ENCODE measurements around the gene FAM20C. TPM values are rescaled to one million over a fixed set of nuclear protein-coding genes. Genes with fewer than 3 reads are reported as not detected.

FAM20C gene
- total RNA-seq, 1 donor from 2014 or later, result 10.0 TPM

GRCh38 chr7:151346-152050 is 40.9 kb upstream of the FAM20C start:
- Mint-ChIP-seq H3K9me3 (ENCODE audit: unreplicated experiment) (no peaks in the 10 kb centered on the region), H3K27ac (ENCODE audit: unreplicated experiment) (no peak overlapping the region), H3K4me3 (ENCODE audit: unreplicated experiment) (no peak overlapping the region), H3K27me3 (ENCODE audit: low read depth, unreplicated experiment) (peaks cover 2% of the 10 kb centered on the region), H3K4me1 (ENCODE audit: low read depth, unreplicated experiment) (peaks cover 11% of the 10 kb centered on the region), H3K36me3 (ENCODE audit: low read depth, unreplicated experiment) (no peaks in the 10 kb centered on the region)
- H3K79me2 ChIP-seq (ENCODE audit: insufficient read depth, low read length), result no peaks in the 10 kb centered on the region
- no peaks in the 10 kb centered on the region for H4K20me1 ChIP-seq (ENCODE audit: insufficient read depth, low read length)
- no peaks in the 10 kb centered on the region for H3K27me3 ChIP-seq (ENCODE audit: insufficient read depth, low read length)
- DNase-seq (ENCODE audit: low read depth) (no peak), FAIRE-seq (no peak)
- no peak overlapping the region for H2AFZ ChIP-seq (ENCODE audit: low read depth, low read length)
- H3K4me1 ChIP-seq (ENCODE audit: insufficient read depth, low read length), result peaks cover 9% of the 10 kb centered on the region
- no peaks in the 10 kb centered on the region for H3K36me3 ChIP-seq (ENCODE audit: insufficient read depth, low read length)
- H3K9me3 ChIP-seq (ENCODE audit: insufficient read depth, low read depth, low read length), result no peaks in the 10 kb centered on the region
- H3K4me2 ChIP-seq (ENCODE audit: low read length), result no peak overlapping the region
- H3K9ac ChIP-seq (ENCODE audit: low read length), result no peak overlapping the region
- no peak for TF ChIP-seq EZH2 (IDR thresholded peaks at IDR 0.05; ENCODE audit: insufficient read depth, low read length)
- no peak for TF ChIP-seq CTCF (IDR thresholded peaks at IDR 0.05; ENCODE audit: insufficient read depth, low read depth, low read length)
- H3K4me3 ChIP-seq (ENCODE audit: insufficient read depth, low read depth, low read length), result no peak overlapping the region
- H3K27ac ChIP-seq (ENCODE audit: low read depth, low read length), result no peak overlapping the region

- Histone ChIP-seq H3K27ac (ENCODE audit: low read depth, low read length) (no peak overlapping the region), H3K79me2 (ENCODE audit: insufficient read depth, low read length) (no peaks in the 10 kb centered on the region), H3K9me3 (ENCODE audit: insufficient read depth, low read depth, low read length) (no peaks in the 10 kb centered on the region), H2AFZ (ENCODE audit: low read depth, low read length) (no peak overlapping the region), H3K27me3 (ENCODE audit: insufficient read depth, low read length) (no peaks in the 10 kb centered on the region), H3K4me3 (ENCODE audit: insufficient read depth, low read depth, low read length) (no peak overlapping the region), H3K9ac (ENCODE audit: low read length) (no peak overlapping the region), H3K4me2 (ENCODE audit: low read length) (no peak overlapping the region), H3K4me1 (ENCODE audit: insufficient read depth, low read length) (peaks cover 9% of the 10 kb centered on the region), H4K20me1 (ENCODE audit: insufficient read depth, low read length) (no peaks in the 10 kb centered on the region), H3K36me3 (ENCODE audit: insufficient read depth, low read length) (no peaks in the 10 kb centered on the region)
- H3K4me3 Mint-ChIP-seq (ENCODE audit: unreplicated experiment), result no peak overlapping the region
- peaks cover 11% of the 10 kb centered on the region for H3K4me1 Mint-ChIP-seq (ENCODE audit: low read depth, unreplicated experiment)
- TF ChIP-seq CTCF (IDR thresholded peaks at IDR 0.05; ENCODE audit: insufficient read depth, low read depth, low read length) (no peak), EZH2 (IDR thresholded peaks at IDR 0.05; ENCODE audit: insufficient read depth, low read length) (no peak)
- H3K27me3 Mint-ChIP-seq (ENCODE audit: low read depth, unreplicated experiment), result peaks cover 10% of the 10 kb centered on the region
- no peaks in the 10 kb centered on the region for H3K36me3 Mint-ChIP-seq (ENCODE audit: low read depth, unreplicated experiment)
- no peaks in the 10 kb centered on the region for H3K9me3 Mint-ChIP-seq (ENCODE audit: unreplicated experiment)
- FAIRE-seq (no peak), DNase-seq (ENCODE audit: low read depth) (no peak)
- no peak overlapping the region for H3K27ac Mint-ChIP-seq (ENCODE audit: unreplicated experiment)
Observed at GRCh38 chr7:152702-153391, 39.5 kb upstream of the FAM20C start.

- Mint-ChIP-seq H3K9me3 (ENCODE audit: unreplicated experiment) (no peaks in the 10 kb centered on the region), H3K27me3 (ENCODE audit: low read depth, unreplicated experiment) (peaks cover 15% of the 10 kb centered on the region)
Observed at GRCh38 chr7:153604-154003, 38.8 kb upstream of the FAM20C start.

More at GRCh38 chr7:153604-154003, 38.8 kb upstream of the FAM20C start:
- H3K36me3 Mint-ChIP-seq (ENCODE audit: low read depth, unreplicated experiment), result no peaks in the 10 kb centered on the region
- FAIRE-seq (no peak), DNase-seq (ENCODE audit: low read depth) (no peak)
- Histone ChIP-seq H3K9ac (ENCODE audit: low read length) (no peak overlapping the region), H3K27ac (ENCODE audit: low read depth, low read length) (no peak overlapping the region), H2AFZ (ENCODE audit: low read depth, low read length) (no peak overlapping the region), H3K4me1 (ENCODE audit: insufficient read depth, low read length) (peaks cover 9% of the 10 kb centered on the region), H3K9me3 (ENCODE audit: insufficient read depth, low read depth, low read length) (no peaks in the 10 kb centered on the region), H3K36me3 (ENCODE audit: insufficient read depth, low read length) (no peaks in the 10 kb centered on the region), H4K20me1 (ENCODE audit: insufficient read depth, low read length) (no peaks in the 10 kb centered on the region), H3K79me2 (ENCODE audit: insufficient read depth, low read length) (no peaks in the 10 kb centered on the region), H3K4me2 (ENCODE audit: low read length) (no peak overlapping the region), H3K4me3 (ENCODE audit: insufficient read depth, low read depth, low read length) (no peak overlapping the region), H3K27me3 (ENCODE audit: insufficient read depth, low read length) (no peaks in the 10 kb centered on the region)
- H3K27ac Mint-ChIP-seq (ENCODE audit: unreplicated experiment), result no peak overlapping the region
- H3K4me1 Mint-ChIP-seq (ENCODE audit: low read depth, unreplicated experiment), result peaks cover 11% of the 10 kb centered on the region
- no peak for TF ChIP-seq CTCF (IDR thresholded peaks at IDR 0.05; ENCODE audit: insufficient read depth, low read depth, low read length)
- TF ChIP-seq EZH2 (IDR thresholded peaks at IDR 0.05; ENCODE audit: insufficient read depth, low read length), result no peak
- H3K4me3 Mint-ChIP-seq (ENCODE audit: unreplicated experiment), result no peak overlapping the region

Measured in astrocyte (in vitro differentiated cells and primary cell).